GM19397 (cell line): Measurements from ENCODE around the gene DCTN1.
"Not testable (repeated sequence)": the region's sequence is repeated elsewhere in the genome, so short reads cannot be mapped to it uniquely, and the experiment has no call there.

Experiments used
- ATAC-seq: cut with Tn5 transposase; IDR thresholded peaks from one replicate; pipeline ENCODE4 v1.9.1; 2021; ENCODE audit warnings: mild to moderate bottlenecking, moderate library complexity; ENCODE audit not compliant: unreplicated experiment

DCTN1 gene

GRCh38 chr2:74372674-74373073 lies 7.4 kb downstream of the DCTN1 start:
- ATAC-seq, result no peak

- ATAC-seq, result no peak
These were observed 8.7 kb downstream of the DCTN1 start for GRCh38 chr2:74371421-74371820.

- ATAC-seq, result no peak
These were observed 10.1 kb downstream of the DCTN1 start for GRCh38 chr2:74369976-74370375.

- no peak for ATAC-seq
These were observed 11.6 kb downstream of the DCTN1 start for GRCh38 chr2:74368499-74368898.

- ATAC-seq, result no peak
These were observed 12.3 kb downstream of the DCTN1 start for GRCh38 chr2:74367789-74368188.

- ATAC-seq, result no peak
These were observed 14.1 kb downstream of the DCTN1 start for GRCh38 chr2:74366036-74366435.

- ATAC-seq, result no peak
These were observed 15.3 kb downstream of the DCTN1 start for GRCh38 chr2:74364533-74365505.

GRCh38 chr2:74361327-74361726 lies 18.8 kb downstream of the DCTN1 start:
- no peak for ATAC-seq

GRCh38 chr2:74357627-74358026 lies 22.5 kb downstream of the DCTN1 start:
- ATAC-seq, result no peak

GRCh38 chr2:74349889-74350288 lies 30.2 kb downstream of the DCTN1 start:
- no peak for ATAC-seq

- ATAC-seq, result no peak
These were observed 32.4 kb downstream of the DCTN1 start for GRCh38 chr2:74347742-74348141.

- no peak for ATAC-seq
These were observed 32.8 kb downstream of the DCTN1 start for GRCh38 chr2:74347303-74347702.

- ATAC-seq, result no peak
These were observed 34.7 kb downstream of the DCTN1 start for GRCh38 chr2:74345272-74345943.

- no peak for ATAC-seq
These were observed 36.8 kb downstream of the DCTN1 start, which contains the start of gene SLC4A5 for GRCh38 chr2:74343316-74343715. Gene SLC4A5 (minus strand): TSS chr2:74343416. CDS start chr2:74315023, 28,393 bp downstream.

- not testable (repeated sequence) for ATAC-seq
These were observed 43.9 kb downstream of the DCTN1 start for GRCh38 chr2:74336227-74336626.

GRCh38 chr2:74334931-74335333 lies 45.2 kb downstream of the DCTN1 start:
- no peak for ATAC-seq

- no peak for ATAC-seq
These were observed 46.1 kb downstream of the DCTN1 start for GRCh38 chr2:74333896-74334586.

GRCh38 chr2:74333175-74333574 lies 46.9 kb downstream of the DCTN1 start:
- no peak for ATAC-seq

- no peak for ATAC-seq
These were observed 47.4 kb downstream of the DCTN1 start for GRCh38 chr2:74332550-74333174.

- ATAC-seq, result no peak
These were observed 51.5 kb downstream of the DCTN1 start for GRCh38 chr2:74328573-74328972.

- no peak for ATAC-seq
These were observed 52.0 kb downstream of the DCTN1 start for GRCh38 chr2:74328074-74328473.
